PC-9 (cell line): Measurements from ENCODE around the gene TMEM125. TPM values are rescaled to one million over a fixed set of nuclear protein-coding genes. Genes with fewer than 3 reads are reported as not detected.

Experiments
- BruUV-seq: library from RNA; stranded (reverse); fragments of 400-500 nt; replicated peaks from 2 replicates; lab custom pipeline; 2021; lab: Mats Ljungman, UMichigan
- CTCF ChIA-PET: fragments of 300-600 bp; sonication (Branson Sonifier 250); formaldehyde crosslinking; loops from one replicate; lab custom pipeline; 2022; ENCODE audit warnings: antibody characterized with exemption; lab: Charles Lee
- POLR2A ChIA-PET: fragments of 300-600 bp; sonication (Branson Sonifier 250); formaldehyde crosslinking; loops from one replicate; lab custom pipeline; 2022; ENCODE audit warnings: antibody characterized with exemption; ENCODE audit not compliant: unreplicated experiment; lab: Charles Lee
- DNase-seq, 2 experiments: peaks; one replicate each; pipeline versions ENCODE4 v3.0.0 to v3.0.0-alpha.2; 2015 to 2022; ENCODE audit warnings: mixed read lengths in 1 of 2
- H2AFZ ChIP-seq: fragments of 200-600 bp; sonication (generic); 2 replicates; pipeline ENCODE4 v1.8.1; 2017; ENCODE audit warnings: antibody characterized with exemption
- H3F3A ChIP-seq: fragments of 200-600 bp; sonication (generic); 2 replicates; pipeline ENCODE4 v1.8.1; 2017; ENCODE audit warnings: antibody characterized with exemption, mild to moderate bottlenecking, low read depth; ENCODE audit not compliant: insufficient read depth
- H3K27ac ChIP-seq: fragments of 200-600 bp; sonication (generic); 2 replicates; pipeline ENCODE4 v1.6.1; 2016; ENCODE audit warnings: mixed run types
- H3K27me3 ChIP-seq: fragments of 200-600 bp; sonication (generic); 2 replicates; pipeline ENCODE4 v1.6.1; 2016; ENCODE audit warnings: low read depth, mixed run types; ENCODE audit not compliant: insufficient read depth
- H3K36me3 ChIP-seq: fragments of 200-600 bp; sonication (generic); 2 replicates; pipeline ENCODE4 v1.6.1; 2016; ENCODE audit warnings: low read depth, mixed run types
- H3K4me1 ChIP-seq: fragments of 200-600 bp; sonication (generic); replicated peaks from 2 replicates; pipeline ENCODE4 v1.6.1; 2016; ENCODE audit warnings: mixed run types; ENCODE audit not compliant: insufficient read depth
- H3K4me2 ChIP-seq: fragments of 200-600 bp; sonication (generic); 2 replicates; pipeline ENCODE4 v1.6.1; 2017; ENCODE audit warnings: mixed run types
- H3K4me3 ChIP-seq: fragments of 200-600 bp; sonication (generic); 2 replicates; pipeline ENCODE4 v1.6.1; 2016; ENCODE audit warnings: mixed run types
- H3K79me2 ChIP-seq: fragments of 200-600 bp; sonication (generic); 2 replicates; pipeline ENCODE4 v1.6.1; 2017; ENCODE audit warnings: low read depth, mixed run types
- H3K9me2 ChIP-seq: fragments of 200-600 bp; sonication (generic); 2 replicates; pipeline ENCODE4 v1.8.1; 2017; ENCODE audit warnings: mild to moderate bottlenecking; ENCODE audit not compliant: insufficient read depth
- H3K9me3 ChIP-seq: fragments of 200-600 bp; sonication (generic); 2 replicates; pipeline ENCODE4 v1.8.1; 2016; ENCODE audit warnings: low read depth; ENCODE audit not compliant: insufficient read depth
- H4K20me1 ChIP-seq: fragments of 200-600 bp; sonication (generic); 2 replicates; pipeline ENCODE4 v1.8.1; 2017; ENCODE audit not compliant: insufficient read depth
- CTCF ChIP-seq: fragments of 200-600 bp; sonication (generic); conservative IDR thresholded peaks from 2 replicates; pipeline ENCODE4 v1.6.1; 2017; ENCODE audit warnings: mixed run types, antibody characterized with exemption, mild to moderate bottlenecking, moderate library complexity
- EZH2 ChIP-seq: fragments of 200-600 bp; sonication (generic); IDR thresholded peaks from 2 replicates; pipeline ENCODE4 v1.8.0; 2017; ENCODE audit warnings: antibody characterized with exemption, low read depth
- intact Hi-C: fragments of 100-400 bp; cut with micrococcal nuclease; formaldehyde crosslinking; loops from one replicate; pipeline ENCODE4 v1.10.0; 2022; ENCODE audit not compliant: unreplicated experiment
- total RNA-seq: library from RNA; stranded (reverse); gene quantifications from 2 replicates; pipeline ENCODE4 v1.2.3, GENCODE V29; 2021

Gene TMEM125
- total RNA-seq, 1 experiment from 2014 or later, result 55.6 TPM

- H3K79me2 ChIP-seq, result no peaks in the 10 kb centered on the region
- TF ChIP-seq CTCF, result no peak
- no peak for TF ChIP-seq EZH2
- POLR2A ChIA-PET, result no interaction called here
- intact Hi-C loops, result no loop called here
- no peak overlapping the region for H3K27ac ChIP-seq
- H2AFZ ChIP-seq, result no peak overlapping the region
- no peak for DNase-seq
- no peaks in the 10 kb centered on the region for H3K4me1 ChIP-seq
- no peak overlapping the region for H3K4me3 ChIP-seq
- no peak overlapping the region for H3K4me2 ChIP-seq
- H3K36me3 ChIP-seq, result no peaks in the 10 kb centered on the region
- H3K9me3 ChIP-seq, result no peaks in the 10 kb centered on the region
- H3F3A ChIP-seq, result no peaks in the 10 kb centered on the region
- CTCF ChIA-PET, result no interaction called here
- no TSS peak for BruUV-seq
- no peaks in the 10 kb centered on the region for H3K27me3 ChIP-seq
- no peaks in the 10 kb centered on the region for H4K20me1 ChIP-seq
- H3K9me2 ChIP-seq, result no peaks in the 10 kb centered on the region
These were observed 37.1 kb downstream of the TMEM125 start for GRCh38 chr1:43306688-43307457.

- no TSS peak for BruUV-seq
- no peak for TF ChIP-seq EZH2
- no peak for TF ChIP-seq CTCF
- Histone ChIP-seq H3K9me3 (no peaks in the 10 kb centered on the region), H3K36me3 (no peaks in the 10 kb centered on the region), H2AFZ (no peak overlapping the region), H3K4me1 (no peaks in the 10 kb centered on the region), H3K9me2 (no peaks in the 10 kb centered on the region), H4K20me1 (no peaks in the 10 kb centered on the region), H3K4me2 (no peak overlapping the region), H3K27ac (no peak overlapping the region), H3K4me3 (no peak overlapping the region), H3K79me2 (no peaks in the 10 kb centered on the region), H3K27me3 (no peaks in the 10 kb centered on the region), H3F3A (no peaks in the 10 kb centered on the region)
- POLR2A ChIA-PET, result interaction anchor here (0.6 kb wide), 1 partner anchor 12 kb away, joined by 12 read pairs; no protein-coding TSS in a partner anchor
- CTCF ChIA-PET, result no interaction called here
- intact Hi-C loops, result no loop called here
- no peak for DNase-seq
These were observed 37.8 kb downstream of the TMEM125 start for GRCh38 chr1:43307458-43308158.

- BruUV-seq, result no TSS peak
- Histone ChIP-seq H3K36me3 (no peaks in the 10 kb centered on the region), H3K4me2 (no peak overlapping the region), H3K4me1 (peaks cover 4% of the 10 kb centered on the region; the same call in 1 of the 2 replicates), H3K9me2 (no peaks in the 10 kb centered on the region), H3K4me3 (no peak overlapping the region), H3K27ac (no peak overlapping the region), H3K9me3 (no peaks in the 10 kb centered on the region), H4K20me1 (no peaks in the 10 kb centered on the region), H2AFZ (no peak overlapping the region), H3K79me2 (no peaks in the 10 kb centered on the region), H3K27me3 (no peaks in the 10 kb centered on the region), H3F3A (no peaks in the 10 kb centered on the region)
- intact Hi-C loops, result no loop called here
- ChIA-PET POLR2A (no interaction called here), CTCF (interaction anchor here (0.6 kb wide), 1 partner anchor 75 kb away, joined by 6 read pairs; no protein-coding TSS in a partner anchor)
- DNase-seq, result no peak
- TF ChIP-seq EZH2 (no peak), CTCF (no peak)
These were observed 39.0 kb downstream of the TMEM125 start for GRCh38 chr1:43308635-43309404.
